GM18951 (cell line): ENCODE results near the gene MACROD2.

ENCODE experiments used
- POLR2A ChIP-seq: IDR thresholded peaks from 4 replicates; pipeline ENCODE4 v1.6.1; 2011; ENCODE audit warnings: mild to moderate bottlenecking; ENCODE audit not compliant: insufficient read length, insufficient read depth; ENCODE audit errors: extremely low read depth
- in situ Hi-C: fragments of 300-500 bp; cut with MboI; formaldehyde crosslinking; loops from one replicate; pipeline ENCODE4 v1.12.0; 2022; ENCODE audit warnings: low sequenced_read_pairs, mixed read lengths, inconsistent platforms; ENCODE audit not compliant: unreplicated experiment

Gene MACROD2

DNA sequence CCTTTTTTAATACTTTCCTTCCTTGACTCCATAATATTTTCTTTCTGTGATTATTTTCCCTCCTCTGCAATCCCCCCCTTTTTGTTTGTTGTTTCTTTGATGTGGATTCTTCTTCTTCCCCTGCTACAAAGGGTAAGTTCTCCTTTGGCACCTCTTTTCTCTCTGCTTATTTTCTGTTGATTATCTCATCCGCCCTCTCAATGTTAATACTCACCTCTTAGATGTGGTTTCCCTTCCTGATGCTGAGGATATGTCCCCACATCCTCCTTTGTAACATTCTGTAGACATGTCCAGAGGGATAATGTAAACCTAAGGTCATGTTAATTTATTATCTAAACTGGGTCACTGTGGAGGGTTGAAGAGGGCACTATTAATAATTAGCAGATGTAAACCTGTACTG is 324.4 kb downstream of the MACROD2 start:
- no peak for TF ChIP-seq POLR2A
- in situ Hi-C loops: no loop called here

DNA sequence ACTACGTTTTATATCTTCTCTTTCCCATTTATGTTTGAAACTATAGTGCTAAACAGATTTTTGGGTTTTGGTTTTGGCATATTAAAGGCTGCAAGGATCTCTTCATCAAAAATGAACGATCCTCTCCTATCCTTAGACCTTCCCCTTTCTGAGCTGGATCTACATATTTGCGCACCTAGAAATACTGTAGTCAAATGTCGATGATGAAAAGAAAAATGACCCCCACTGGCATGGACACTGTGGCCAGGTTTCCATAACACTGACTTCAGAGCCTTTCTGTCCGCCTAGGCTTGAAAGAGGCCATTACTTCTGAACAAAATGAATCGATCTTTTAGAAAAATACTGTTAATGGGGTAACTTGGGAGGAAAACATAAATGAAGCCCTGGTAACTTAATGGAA is 336.3 kb downstream of the MACROD2 start:
- in situ Hi-C loops: loop anchor here (25.0 kb wide), 1 partner anchor 1331 kb away; no protein-coding TSS in a partner anchor
- no peak for TF ChIP-seq POLR2A

DNA sequence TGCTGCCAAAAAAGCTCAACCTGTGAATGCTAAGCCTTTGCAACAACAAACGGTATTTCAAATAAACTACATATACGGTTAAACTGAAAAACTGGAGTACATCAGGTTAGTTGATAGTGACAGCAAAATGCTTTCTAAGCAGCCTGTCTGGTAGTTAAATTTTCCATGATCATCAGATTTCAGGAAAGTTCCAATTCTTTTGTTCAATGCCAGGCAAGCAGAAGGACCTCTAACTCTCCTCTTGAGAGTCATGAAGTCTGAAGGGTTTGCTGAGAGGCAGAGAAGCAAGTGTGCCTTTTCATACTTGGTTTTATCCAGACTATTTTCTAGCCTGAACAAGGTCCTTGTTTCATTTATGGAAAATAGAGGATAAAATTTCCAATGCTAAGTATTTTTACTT is 337.6 kb downstream of the MACROD2 start:
- in situ Hi-C loops: loop anchor here (25.0 kb wide), 1 partner anchor 1329 kb away; no protein-coding TSS in a partner anchor
- TF ChIP-seq POLR2A: no peak

DNA sequence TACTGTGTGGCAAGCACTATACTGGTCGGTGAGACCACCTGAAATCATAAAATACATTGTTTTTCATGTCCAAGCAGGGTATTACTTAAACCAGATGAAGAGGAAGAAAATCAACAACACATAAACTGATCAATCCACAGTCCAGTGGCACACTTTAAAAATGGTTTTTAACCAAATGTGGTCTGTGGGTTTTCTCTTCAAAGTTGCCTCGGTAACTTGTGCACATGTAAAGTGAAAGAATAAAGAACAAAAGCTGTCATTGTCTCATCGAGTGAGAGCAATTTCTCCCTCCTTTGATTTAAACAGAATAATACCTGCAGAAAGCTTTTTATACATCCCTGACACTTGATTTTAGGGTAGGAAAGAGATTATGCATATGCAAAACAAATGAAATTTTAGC is 338.4 kb downstream of the MACROD2 start:
- no peak for TF ChIP-seq POLR2A
- in situ Hi-C loops: loop anchor here (25.0 kb wide), 1 partner anchor 1329 kb away; no protein-coding TSS in a partner anchor

DNA sequence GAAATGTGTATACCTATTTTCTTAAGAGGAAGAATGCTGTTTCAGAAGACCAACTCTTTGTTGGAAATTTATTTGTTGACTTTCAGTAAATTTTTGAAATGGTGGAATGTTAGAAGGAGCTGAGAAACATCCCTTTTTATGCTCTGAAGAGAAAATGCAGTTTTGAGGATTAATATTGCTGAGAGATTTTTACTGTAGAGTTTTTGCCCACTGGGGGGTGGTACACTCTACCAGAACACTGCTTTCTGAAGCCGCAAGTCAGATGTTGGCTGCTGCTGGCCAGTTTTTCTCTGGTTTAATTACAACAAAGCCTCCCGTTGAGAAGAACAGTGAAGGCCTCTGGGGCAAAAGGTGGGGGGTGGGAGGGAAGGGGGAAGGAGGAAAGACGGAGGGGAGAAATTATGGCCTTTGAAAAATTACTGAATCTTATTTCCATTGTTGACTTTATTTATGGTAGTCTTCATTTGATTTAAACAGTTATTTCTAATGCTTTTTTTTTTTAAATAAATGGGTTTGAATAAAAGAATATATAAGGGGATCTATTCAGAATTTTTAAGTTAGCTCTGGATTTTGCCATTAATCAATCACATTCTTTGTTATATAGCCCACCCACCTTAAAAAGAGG is 339.1 kb downstream of the MACROD2 start:
- in situ Hi-C loops: loop anchor here (25.0 kb wide), 1 partner anchor 1328 kb away; no protein-coding TSS in a partner anchor
- TF ChIP-seq POLR2A: no peak

DNA sequence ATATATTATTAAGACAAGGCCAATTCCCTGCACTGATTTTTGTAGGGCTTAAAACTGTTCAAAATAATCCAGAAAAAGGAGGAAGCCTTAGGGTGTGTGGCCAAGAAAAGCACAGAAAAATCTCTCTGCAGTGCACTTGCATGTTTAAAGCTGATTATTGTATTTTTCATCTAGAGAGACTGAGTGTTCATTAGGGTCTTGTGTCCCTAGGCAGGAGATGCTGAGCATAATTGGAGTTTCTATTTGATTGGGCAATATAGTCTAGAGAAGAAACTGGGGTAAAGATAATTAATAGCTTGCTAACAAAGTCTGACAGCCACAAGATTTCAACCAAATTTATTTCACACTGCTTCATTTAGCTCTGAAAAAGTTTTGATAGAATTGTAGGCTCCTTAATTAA is 339.7 kb downstream of the MACROD2 start:
- in situ Hi-C loops: loop anchor here (25.0 kb wide), 1 partner anchor 1327 kb away; no protein-coding TSS in a partner anchor
- TF ChIP-seq POLR2A: no peak

DNA sequence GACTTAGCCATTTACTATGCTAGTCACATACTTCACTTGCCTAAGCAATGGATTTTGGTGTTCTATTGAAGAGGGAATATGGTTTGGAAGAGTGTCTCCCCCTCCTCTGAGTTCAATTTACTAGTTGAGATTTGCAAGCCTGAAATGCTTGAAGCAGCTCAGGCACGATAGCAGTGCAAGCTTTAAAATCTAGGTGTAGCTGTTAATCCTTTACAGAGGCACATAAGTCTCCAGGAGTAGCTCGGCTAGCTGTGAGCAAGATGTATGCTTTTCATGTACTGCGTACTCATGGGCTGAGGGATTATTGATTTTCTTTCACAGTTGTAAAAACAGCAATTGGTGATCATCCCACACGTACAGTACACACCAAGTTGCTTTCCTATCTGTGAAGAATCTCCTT is 341.4 kb downstream of the MACROD2 start:
- no peak for TF ChIP-seq POLR2A
- in situ Hi-C loops: loop anchor here (25.0 kb wide), 1 partner anchor 1326 kb away; no protein-coding TSS in a partner anchor

DNA sequence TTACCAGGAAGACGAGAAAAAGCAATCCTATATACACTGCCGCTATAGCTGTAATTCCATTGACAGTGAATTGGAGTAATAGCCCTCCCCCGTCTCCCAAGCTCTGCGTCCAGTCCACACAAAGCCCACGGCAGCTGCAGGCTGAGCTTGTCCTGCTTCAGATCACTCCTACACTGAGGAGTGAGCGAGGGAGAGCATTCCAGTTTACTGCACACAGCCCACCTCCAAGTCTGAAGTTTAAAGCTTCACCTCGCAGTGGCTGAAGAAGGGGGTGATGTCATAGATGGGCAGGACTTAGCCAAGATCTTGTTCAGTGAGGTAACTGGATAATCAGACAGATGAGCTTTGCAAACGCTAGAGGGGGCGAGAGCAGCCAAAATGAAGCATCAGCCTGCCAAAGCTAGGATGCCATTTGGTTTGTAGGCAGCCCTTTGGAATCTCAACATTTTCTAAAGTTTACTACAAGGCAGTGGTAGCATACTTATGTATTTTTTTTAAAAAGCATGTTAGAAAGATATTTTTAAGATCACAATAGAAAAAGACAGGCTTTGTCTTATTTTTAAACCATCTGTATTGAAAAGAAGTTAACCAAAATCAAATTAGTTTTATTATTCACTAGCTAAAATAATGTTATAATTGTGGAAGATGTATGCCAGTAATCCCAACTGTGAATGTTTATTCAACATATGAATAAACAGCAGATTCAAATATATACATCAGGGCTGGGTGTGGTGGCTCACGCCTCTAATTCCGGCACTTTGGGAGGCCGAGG is 342.3 kb downstream of the MACROD2 start, which contains the start of gene FLRT3:
TSS of gene FLRT3 (minus strand) at position 213 of the 772 bp plus-strand sequence. CDS start 10,106 bp downstream, outside the sequence.
- in situ Hi-C loops: loop anchor here (25.0 kb wide), 1 partner anchor 1325 kb away; no protein-coding TSS in a partner anchor
- TF ChIP-seq POLR2A: no peak

DNA sequence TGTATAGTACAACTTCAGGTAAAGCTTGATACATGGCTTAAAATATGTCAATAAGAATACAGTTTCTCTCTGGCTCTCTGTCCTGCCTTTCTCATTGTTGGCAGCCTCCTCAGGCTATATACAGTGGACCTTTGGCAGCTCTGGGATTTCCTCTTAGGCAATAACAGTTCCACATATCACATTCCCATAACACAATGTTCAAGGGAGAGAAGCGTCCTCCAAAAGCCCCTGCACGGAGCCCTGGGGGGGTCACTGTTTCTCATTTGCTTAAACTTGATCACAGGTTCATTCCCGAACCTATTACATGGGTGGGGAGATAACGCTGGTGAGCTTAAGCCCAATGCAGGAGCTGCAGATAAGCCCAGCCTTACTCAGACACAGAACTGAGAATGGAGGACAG is 346.5 kb downstream of the MACROD2 start:
- TF ChIP-seq POLR2A: no peak
- in situ Hi-C loops: loop anchor here (10.0 to 25.0 kb wide), 2 partner anchors 893 to 1320 kb away; no protein-coding TSS in a partner anchor

DNA sequence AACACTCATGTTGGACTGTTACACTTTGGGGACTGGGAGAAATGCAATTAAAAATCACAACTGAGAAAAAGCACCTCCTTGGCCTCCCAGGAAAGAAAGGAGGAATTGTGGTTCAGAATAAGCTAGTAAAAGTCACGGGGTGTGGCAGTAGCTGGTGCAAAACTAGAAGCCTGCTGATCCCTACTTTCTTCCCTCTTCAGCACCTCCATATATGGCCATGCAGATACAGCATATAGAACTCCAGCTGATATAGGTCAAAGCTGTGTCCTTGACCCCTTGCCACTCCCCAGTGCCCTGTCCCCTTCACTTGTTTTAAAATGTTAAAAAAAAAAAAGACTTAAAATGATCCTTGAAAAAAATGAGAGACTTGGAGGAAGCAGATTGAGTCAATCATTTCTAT is 347.6 kb downstream of the MACROD2 start:
- in situ Hi-C loops: loop anchor here (10.0 to 25.0 kb wide), 2 partner anchors 892 to 1319 kb away; no protein-coding TSS in a partner anchor
- no peak for TF ChIP-seq POLR2A

DNA sequence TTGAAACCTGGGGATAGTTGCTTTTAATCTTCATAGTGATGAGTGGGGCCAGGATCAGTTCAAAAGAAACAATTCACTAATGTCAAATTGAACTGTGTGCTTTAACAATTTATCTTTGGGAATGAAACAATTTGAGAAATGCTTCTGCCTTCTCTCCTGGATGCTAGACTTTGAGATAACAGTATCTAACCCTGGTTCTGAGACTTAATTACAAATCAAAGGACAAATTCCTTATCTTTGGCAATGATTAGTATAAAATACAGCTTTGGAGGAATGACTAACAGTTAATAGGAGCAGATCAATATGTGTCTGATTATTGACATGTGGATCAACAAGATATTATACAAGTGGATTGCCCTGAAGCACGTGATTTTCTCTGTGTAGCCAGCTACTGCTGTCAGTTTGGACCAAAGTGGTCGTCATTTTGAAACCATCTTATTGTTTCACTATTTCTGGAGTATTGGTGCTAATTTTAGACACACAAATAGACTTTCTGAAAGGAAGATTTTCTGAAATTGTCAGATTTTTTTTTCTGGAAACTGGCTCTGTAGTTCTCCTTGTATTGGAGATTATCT is 348.3 kb downstream of the MACROD2 start:
- in situ Hi-C loops: loop anchor here (10.0 to 25.0 kb wide), 2 partner anchors 891 to 1319 kb away; no protein-coding TSS in a partner anchor
- no peak for TF ChIP-seq POLR2A

DNA sequence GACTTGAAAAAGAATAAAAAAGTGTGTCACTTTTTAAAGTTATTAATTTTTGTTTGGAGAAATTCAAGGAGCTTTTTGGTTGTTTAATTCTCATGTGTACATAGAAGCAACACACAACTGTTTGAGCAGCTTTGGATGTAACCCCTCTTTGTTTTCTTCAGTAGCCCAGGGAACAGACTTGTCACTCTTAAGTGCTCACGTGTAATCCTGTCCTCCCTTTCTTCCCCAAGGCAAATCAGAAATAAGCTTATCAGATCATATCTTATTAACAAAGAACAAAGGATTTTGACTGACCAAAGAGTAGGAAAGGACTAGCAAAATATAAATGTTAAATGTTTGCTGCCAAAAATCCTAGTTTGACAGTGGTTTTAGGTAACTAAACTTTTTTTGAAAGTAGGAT is 349.4 kb downstream of the MACROD2 start:
- no peak for TF ChIP-seq POLR2A
- in situ Hi-C loops: loop anchor here (10.0 to 25.0 kb wide), 2 partner anchors 890 to 1318 kb away; no protein-coding TSS in a partner anchor

DNA sequence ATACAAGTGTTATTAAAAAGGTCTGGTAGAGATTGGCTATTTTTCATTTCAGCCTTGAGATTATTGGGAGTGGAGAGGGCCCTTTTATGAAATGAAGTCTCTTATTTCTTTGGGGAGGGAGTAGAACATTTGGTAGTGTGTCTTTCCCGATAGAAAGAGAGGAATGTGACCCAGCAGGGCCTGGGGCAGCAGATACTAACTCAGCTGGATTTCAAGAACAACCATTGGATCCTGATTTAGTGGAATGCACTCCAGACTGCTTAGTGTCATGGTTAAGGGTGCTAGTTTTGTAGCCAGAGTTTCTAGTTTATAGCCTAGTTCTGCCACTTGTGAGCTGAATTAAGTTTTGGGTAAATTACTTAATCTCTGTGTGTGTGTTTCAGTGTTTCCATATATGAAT is 360.5 kb downstream of the MACROD2 start:
- no peak for TF ChIP-seq POLR2A
- in situ Hi-C loops: no loop called here
